Activated CD8-positive, alpha-beta memory T cell treated with anti-CD3 and anti-CD28 coated beads, Interleukin-2, amount 50 U/mL, for 48 hours (primary cell): Measurements from ENCODE around the gene GPRC5B.

Experiments
- DNase-seq: peaks from one replicate; pipeline ENCODE4 v3.0.0-alpha.2; 2020

Gene GPRC5B

DNA sequence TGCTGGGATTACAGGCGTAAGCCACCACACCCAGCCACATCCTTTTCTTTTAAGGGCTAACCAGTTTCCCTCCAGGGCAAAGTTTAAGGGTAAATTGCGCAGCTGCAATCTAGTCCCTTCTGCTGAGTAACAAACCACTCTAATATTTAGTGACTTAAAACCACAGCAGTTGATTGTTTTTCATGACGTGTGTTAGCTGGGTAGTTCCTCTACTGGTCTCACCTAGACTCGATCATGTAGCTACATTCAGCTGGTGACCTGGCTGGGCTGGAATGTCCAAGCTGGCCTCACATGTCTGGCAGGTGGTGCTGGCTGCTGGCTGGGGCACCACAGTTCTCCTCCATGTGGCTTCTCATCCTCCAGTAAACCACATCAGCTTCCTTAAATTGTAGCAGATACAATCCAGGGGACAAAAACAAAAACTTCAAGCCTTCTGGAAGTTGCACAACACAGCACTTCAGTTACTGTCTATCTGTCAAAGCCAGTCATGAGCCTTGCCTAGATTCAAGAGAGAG, 75.5 kb downstream of the GPRC5B start:
- no peak for DNase-seq

DNA sequence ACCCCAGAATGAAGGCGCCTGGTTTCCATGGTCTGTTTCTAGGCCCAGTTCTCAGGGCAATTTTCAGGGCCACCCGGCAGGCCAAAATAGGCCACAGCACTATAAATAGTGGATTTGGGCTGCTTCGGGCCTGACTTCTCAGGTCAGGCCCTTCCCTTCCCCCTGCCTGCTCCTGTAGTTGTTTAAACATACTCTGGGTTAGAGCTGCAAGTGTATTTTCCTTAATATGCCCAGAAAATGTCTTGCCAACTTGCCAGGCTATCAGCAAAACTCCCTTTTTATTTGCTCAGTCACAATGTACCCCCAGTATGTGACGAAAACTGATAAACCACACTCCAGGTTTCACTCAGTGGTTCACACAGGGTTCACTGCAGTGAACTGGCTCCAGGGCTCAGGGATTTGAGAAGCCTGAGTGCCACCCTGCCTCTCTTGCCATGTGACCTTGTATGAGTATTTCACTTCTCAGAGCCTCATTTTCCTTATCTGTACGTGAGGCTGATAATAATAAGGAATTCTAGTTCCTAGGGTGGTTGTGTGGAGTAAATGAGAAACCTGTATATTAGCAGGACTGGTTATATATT, 76.5 kb downstream of the GPRC5B start:
- DNase-seq = no peak
